Neural crest cell (in vitro differentiated cells): ENCODE results near the gene TNK2. TPM values are rescaled to one million over a fixed set of nuclear protein-coding genes. Genes with fewer than 3 reads are reported as not detected.

ENCODE experiments used
- DNase-seq: peaks from one replicate; pipeline ENCODE4 v3.0.0; 2021; ENCODE audit warnings: low read depth, mixed read lengths, low spot score
- H3K27ac Mint-ChIP-seq: one replicate; pipeline ENCODE4 v1.8.0; 2021; ENCODE audit warnings: mild to moderate bottlenecking, mixed read lengths; ENCODE audit not compliant: unreplicated experiment
- H3K27me3 Mint-ChIP-seq: 2 replicates; pipeline ENCODE4 v1.8.0; 2021; ENCODE audit warnings: low read depth, mild to moderate bottlenecking, mixed read lengths
- H3K36me3 Mint-ChIP-seq: 2 replicates; pipeline ENCODE4 v1.8.0; 2021; ENCODE audit warnings: low read depth, mild to moderate bottlenecking, mixed read lengths
- H3K4me1 Mint-ChIP-seq: 2 replicates; pipeline ENCODE4 v1.8.0; 2021; ENCODE audit warnings: mixed read lengths
- H3K4me3 Mint-ChIP-seq: one replicate; pipeline ENCODE4 v1.8.0; 2021; ENCODE audit warnings: mild to moderate bottlenecking, mixed read lengths
- H3K9me3 Mint-ChIP-seq: 2 replicates; pipeline ENCODE4 v1.8.0; 2021; ENCODE audit warnings: mixed read lengths
- CTCF ChIP-seq: fragments of 200-600 bp; sonication (generic); conservative IDR thresholded peaks from 2 replicates; pipeline ENCODE4 v1.5.0; 2021; ENCODE audit warnings: antibody characterized with exemption, mild to moderate bottlenecking
- total RNA-seq: library from RNA; stranded (reverse); gene quantifications from 2 replicates; pipeline ENCODE4 v1.2.1, GENCODE V29; 2021

The TNK2 gene
- total RNA-seq, 1 donor from 2014 or later, result 54.9 TPM

GRCh38 chr3:195876297-195877064 is 31.9 kb downstream of the TNK2 start:
- Mint-ChIP-seq H3K36me3 (peaks cover 4% of the 10 kb centered on the region), H3K4me3 (no peak overlapping the region), H3K27me3 (no peaks in the 10 kb centered on the region), H3K27ac (peak overlapping the region; percentile 89), H3K9me3 (no peaks in the 10 kb centered on the region), H3K4me1 (peaks cover 5% of the 10 kb centered on the region)
- no peak for TF ChIP-seq CTCF
- no peak for DNase-seq

- H3K27ac Mint-ChIP-seq, result no peak overlapping the region
- no peaks in the 10 kb centered on the region for H3K9me3 Mint-ChIP-seq
- DNase-seq, result no peak
These were observed 32.7 kb downstream of the TNK2 start for GRCh38 chr3:195875482-195876236.

GRCh38 chr3:195873971-195874370 is 34.4 kb downstream of the TNK2 start:
- no peak overlapping the region for H3K4me3 Mint-ChIP-seq
- no peaks in the 10 kb centered on the region for H3K9me3 Mint-ChIP-seq
- no peak overlapping the region for H3K27ac Mint-ChIP-seq
- no peak for DNase-seq
- H3K27me3 Mint-ChIP-seq, result no peaks in the 10 kb centered on the region
- no peak for TF ChIP-seq CTCF
- H3K36me3 Mint-ChIP-seq, result peaks cover 4% of the 10 kb centered on the region
- no peaks in the 10 kb centered on the region for H3K4me1 Mint-ChIP-seq

More at GRCh38 chr3:195875482-195876236, 32.7 kb downstream of the TNK2 start:
- peaks cover 4% of the 10 kb centered on the region for H3K36me3 Mint-ChIP-seq
- H3K27me3 Mint-ChIP-seq, result no peaks in the 10 kb centered on the region
- no peak for TF ChIP-seq CTCF
- H3K4me3 Mint-ChIP-seq, result no peak overlapping the region
- peaks cover 5% of the 10 kb centered on the region for H3K4me1 Mint-ChIP-seq

GRCh38 chr3:195873281-195873887 is 35.0 kb downstream of the TNK2 start:
- Mint-ChIP-seq H3K27me3 (no peaks in the 10 kb centered on the region), H3K4me3 (no peak overlapping the region), H3K4me1 (no peaks in the 10 kb centered on the region), H3K27ac (no peak overlapping the region), H3K36me3 (peaks cover 4% of the 10 kb centered on the region), H3K9me3 (no peaks in the 10 kb centered on the region)
- TF ChIP-seq CTCF, result no peak
- DNase-seq, result no peak

- Mint-ChIP-seq H3K9me3 (no peaks in the 10 kb centered on the region), H3K4me3 (no peak overlapping the region), H3K4me1 (no peaks in the 10 kb centered on the region), H3K27ac (no peak overlapping the region), H3K27me3 (no peaks in the 10 kb centered on the region), H3K36me3 (peaks cover 4% of the 10 kb centered on the region)
- no peak for DNase-seq
- no peak for TF ChIP-seq CTCF
These were observed 35.6 kb downstream of the TNK2 start for GRCh38 chr3:195872800-195873199.
